BLaER1 (cell line): ENCODE data around the gene CAST.

Source experiments
- H3K27ac ChIP-seq: shearing (Covaris generic); formaldehyde crosslinking; 2 replicates; pipeline ENCODE4 v1.8.1; 2022
- H3K27me3 ChIP-seq: shearing (Covaris generic); formaldehyde crosslinking; 2 replicates; pipeline ENCODE4 v1.8.1; 2022
- H3K36me3 ChIP-seq: shearing (Covaris generic); formaldehyde crosslinking; 2 replicates; pipeline ENCODE4 v1.8.1; 2022
- H3K4me1 ChIP-seq: shearing (Covaris generic); formaldehyde crosslinking; 2 replicates; pipeline ENCODE4 v1.8.1; 2022
- H3K4me2 ChIP-seq: shearing (Covaris generic); formaldehyde crosslinking; 2 replicates; pipeline ENCODE4 v1.8.1; 2022
- H3K4me3 ChIP-seq: shearing (Covaris generic); formaldehyde crosslinking; 2 replicates; pipeline ENCODE4 v1.8.1; 2022
- H3K9ac ChIP-seq: shearing (Covaris generic); formaldehyde crosslinking; 2 replicates; pipeline ENCODE4 v1.8.1; 2022
- H3K9me3 ChIP-seq: shearing (Covaris generic); formaldehyde crosslinking; 2 replicates; pipeline ENCODE4 v1.8.1; 2022
- H4K20me1 ChIP-seq: shearing (Covaris generic); formaldehyde crosslinking; 2 replicates; pipeline ENCODE4 v1.8.1; 2022
- Cebpa-rat ChIP-seq: shearing (Covaris generic); IDR thresholded peaks from 2 replicates; pipeline ENCODE4 v1.8.1; 2022

Gene CAST

DNA sequence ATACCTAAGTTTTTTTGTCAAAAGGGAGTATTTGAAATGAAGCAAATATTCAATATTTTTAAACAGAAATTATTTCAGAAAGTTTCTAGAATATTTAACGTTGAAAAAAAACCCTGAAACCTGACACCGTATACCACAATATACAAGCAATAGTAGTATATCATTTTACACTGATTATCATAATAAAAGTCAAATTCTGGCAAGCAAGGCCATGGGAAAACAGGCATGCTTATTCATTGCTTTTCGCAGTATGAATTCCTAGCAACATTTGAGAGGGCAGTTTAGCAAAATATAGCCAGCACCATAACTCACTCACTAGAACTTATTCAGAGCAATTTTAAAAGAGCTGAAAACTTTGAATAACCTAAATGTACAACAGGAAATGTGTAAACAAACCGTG, 99.4 kb downstream of the CAST start:
- Histone ChIP-seq H3K4me2 (no peak overlapping the region), H4K20me1 (peaks cover 6% of the 10 kb centered on the region; the same call in 1 of the 2 replicates), H3K27me3 (no peaks in the 10 kb centered on the region), H3K27ac (no peak overlapping the region), H3K36me3 (peaks cover 55% of the 10 kb centered on the region), H3K9me3 (no peaks in the 10 kb centered on the region), H3K9ac (no peak overlapping the region), H3K4me3 (no peak overlapping the region), H3K4me1 (no peaks in the 10 kb centered on the region)
- TF ChIP-seq Cebpa-rat, result no peak

DNA sequence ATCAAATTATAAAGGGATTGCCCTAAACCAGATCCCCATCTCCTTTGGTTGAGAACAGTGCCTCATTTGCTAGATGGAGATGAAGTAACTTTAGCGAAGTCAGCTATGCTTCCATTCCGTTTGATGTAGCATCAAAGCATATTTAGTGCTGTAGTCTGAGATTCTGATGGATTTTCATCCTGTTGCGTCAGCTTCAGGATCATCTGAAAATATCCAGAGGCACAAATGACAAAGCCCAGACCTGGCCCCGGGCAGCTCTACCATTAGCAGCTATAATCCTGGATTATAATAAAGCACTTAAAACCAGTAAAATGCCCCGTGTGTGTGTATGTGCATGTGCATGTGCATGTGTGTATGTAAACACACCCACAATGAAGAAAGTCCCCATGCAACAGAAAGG, 100.8 kb downstream of the CAST start:
- H3K4me3 ChIP-seq, result no peak overlapping the region
- no peak overlapping the region for H3K9ac ChIP-seq
- no peak overlapping the region for H3K27ac ChIP-seq
- no peaks in the 10 kb centered on the region for H3K9me3 ChIP-seq
- peaks cover 55% of the 10 kb centered on the region for H3K36me3 ChIP-seq
- TF ChIP-seq Cebpa-rat, result no peak
- no peak overlapping the region for H3K4me2 ChIP-seq
- peaks cover 6% of the 10 kb centered on the region; the same call in 1 of the 2 replicates for H4K20me1 ChIP-seq
- H3K4me1 ChIP-seq, result no peaks in the 10 kb centered on the region
- no peaks in the 10 kb centered on the region for H3K27me3 ChIP-seq

DNA sequence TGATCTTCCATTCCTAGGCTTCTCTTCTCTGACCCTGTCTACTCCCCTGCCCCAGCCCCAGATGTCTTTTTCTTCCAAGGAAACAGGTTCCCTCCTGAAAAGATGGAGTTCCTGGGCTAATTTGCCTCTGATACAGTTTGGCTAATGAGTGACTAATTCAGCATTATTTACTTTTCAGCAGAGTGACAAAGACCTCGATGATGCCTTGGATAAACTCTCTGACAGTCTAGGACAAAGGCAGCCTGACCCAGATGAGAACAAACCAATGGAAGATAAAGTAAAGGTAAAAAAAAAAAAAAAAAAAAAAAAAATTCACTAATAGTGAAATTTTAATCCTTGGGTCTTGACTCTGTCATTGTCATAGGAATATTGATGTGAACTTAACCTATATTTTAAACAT, 102.9 kb downstream of the CAST start:
- Histone ChIP-seq H3K27me3 (no peaks in the 10 kb centered on the region), H4K20me1 (peaks cover 6% of the 10 kb centered on the region; the same call in 1 of the 2 replicates), H3K4me2 (no peak overlapping the region), H3K9ac (no peak overlapping the region), H3K36me3 (peaks cover 73% of the 10 kb centered on the region), H3K4me3 (no peak overlapping the region), H3K4me1 (no peaks in the 10 kb centered on the region), H3K9me3 (no peaks in the 10 kb centered on the region), H3K27ac (no peak overlapping the region)
- TF ChIP-seq Cebpa-rat, result no peak

DNA sequence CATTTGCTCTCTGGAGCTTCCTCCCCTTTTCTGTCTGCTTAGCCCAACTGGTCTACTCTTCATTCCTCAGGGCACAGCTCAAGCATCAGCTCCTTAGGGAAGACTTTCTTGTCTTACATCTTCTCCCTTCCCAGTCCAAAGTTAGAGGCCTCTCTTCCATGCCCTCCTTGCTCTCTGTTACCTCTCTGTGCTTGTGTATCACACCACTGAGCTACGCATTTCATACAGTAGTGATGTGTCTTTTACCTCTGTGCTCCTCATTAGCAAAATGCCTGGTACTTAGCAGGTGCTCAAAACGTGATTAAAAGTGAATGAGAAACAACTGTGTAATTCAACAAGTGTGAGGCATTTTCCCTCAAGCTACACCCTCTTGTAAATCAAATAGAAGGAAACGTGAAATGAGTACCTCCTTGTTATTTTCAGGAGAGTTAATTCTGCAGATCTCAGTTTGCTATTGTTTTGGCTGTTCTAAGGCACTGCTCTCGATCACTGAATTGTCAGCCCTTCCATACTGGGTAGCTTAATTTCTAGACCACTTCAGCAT, 106.6 kb downstream of the CAST start:
- no peak overlapping the region for H3K9ac ChIP-seq
- H3K9me3 ChIP-seq, result no peaks in the 10 kb centered on the region
- H3K27ac ChIP-seq, result no peak overlapping the region
- H3K27me3 ChIP-seq, result no peaks in the 10 kb centered on the region
- H4K20me1 ChIP-seq, result no peaks in the 10 kb centered on the region
- no peaks in the 10 kb centered on the region for H3K4me1 ChIP-seq
- TF ChIP-seq Cebpa-rat, result no peak
- H3K4me3 ChIP-seq, result no peak overlapping the region
- no peak overlapping the region for H3K4me2 ChIP-seq
- peaks cover 96% of the 10 kb centered on the region for H3K36me3 ChIP-seq

DNA sequence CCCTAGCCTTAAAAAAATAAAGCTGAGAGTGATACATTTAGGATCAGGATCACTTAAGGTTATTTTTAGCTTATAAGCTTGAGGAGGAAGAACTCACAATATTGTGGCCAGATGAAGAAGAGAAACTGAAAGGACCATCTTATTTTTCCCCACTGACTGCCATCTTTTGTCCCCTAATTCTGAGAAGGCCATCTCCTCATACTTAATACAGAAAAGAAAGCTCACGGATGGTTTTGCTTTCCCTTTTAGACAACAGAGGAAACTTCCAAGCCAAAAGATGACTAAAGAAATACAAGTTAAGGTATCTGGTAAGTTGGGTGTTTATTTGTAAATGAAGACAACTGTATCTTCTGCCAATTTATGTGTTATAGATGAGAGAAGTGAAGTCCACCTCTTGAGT, 109.2 kb downstream of the CAST start:
- Histone ChIP-seq H3K9me3 (no peaks in the 10 kb centered on the region), H3K4me1 (no peaks in the 10 kb centered on the region), H3K4me2 (no peak overlapping the region), H3K4me3 (no peak overlapping the region), H3K27ac (no peak overlapping the region), H3K36me3 (peaks cover 96% of the 10 kb centered on the region), H3K27me3 (no peaks in the 10 kb centered on the region), H3K9ac (no peak overlapping the region), H4K20me1 (no peaks in the 10 kb centered on the region)
- TF ChIP-seq Cebpa-rat, result no peak

DNA sequence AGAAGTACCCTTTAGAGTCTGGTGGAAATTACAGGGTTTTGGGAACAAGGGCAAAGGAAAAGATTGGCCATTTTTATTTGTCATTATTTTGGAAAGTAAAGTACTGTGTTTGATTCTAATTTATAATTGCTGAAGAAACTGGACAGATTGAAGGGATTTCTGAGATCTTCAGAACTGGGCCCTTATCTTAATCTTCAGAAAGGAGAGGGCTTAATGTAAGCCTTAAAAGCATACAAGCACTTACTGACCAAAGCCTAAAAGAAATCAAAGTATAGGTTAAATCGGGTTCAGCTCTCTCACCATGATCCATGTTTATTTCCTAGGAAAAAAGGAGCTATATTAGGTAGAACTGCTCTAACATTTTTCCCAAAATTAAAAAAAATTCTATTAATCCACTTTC, 109.9 kb downstream of the CAST start:
- no peak overlapping the region for H3K4me2 ChIP-seq
- no peak overlapping the region for H3K9ac ChIP-seq
- no peaks in the 10 kb centered on the region for H3K27me3 ChIP-seq
- TF ChIP-seq Cebpa-rat, result no peak
- peaks cover 96% of the 10 kb centered on the region for H3K36me3 ChIP-seq
- H3K9me3 ChIP-seq, result no peaks in the 10 kb centered on the region
- no peaks in the 10 kb centered on the region for H3K4me1 ChIP-seq
- H4K20me1 ChIP-seq, result no peaks in the 10 kb centered on the region
- no peak overlapping the region for H3K4me3 ChIP-seq
- H3K27ac ChIP-seq, result no peak overlapping the region

GRCh38 chr5:96772542-96772941, 110.4 kb downstream of the CAST start:
- Histone ChIP-seq H3K27ac (no peak overlapping the region), H4K20me1 (no peaks in the 10 kb centered on the region), H3K27me3 (no peaks in the 10 kb centered on the region), H3K36me3 (peaks cover 96% of the 10 kb centered on the region), H3K9ac (no peak overlapping the region), H3K4me1 (no peaks in the 10 kb centered on the region), H3K4me3 (no peak overlapping the region), H3K9me3 (no peaks in the 10 kb centered on the region), H3K4me2 (no peak overlapping the region)
- TF ChIP-seq Cebpa-rat, result no peak

DNA sequence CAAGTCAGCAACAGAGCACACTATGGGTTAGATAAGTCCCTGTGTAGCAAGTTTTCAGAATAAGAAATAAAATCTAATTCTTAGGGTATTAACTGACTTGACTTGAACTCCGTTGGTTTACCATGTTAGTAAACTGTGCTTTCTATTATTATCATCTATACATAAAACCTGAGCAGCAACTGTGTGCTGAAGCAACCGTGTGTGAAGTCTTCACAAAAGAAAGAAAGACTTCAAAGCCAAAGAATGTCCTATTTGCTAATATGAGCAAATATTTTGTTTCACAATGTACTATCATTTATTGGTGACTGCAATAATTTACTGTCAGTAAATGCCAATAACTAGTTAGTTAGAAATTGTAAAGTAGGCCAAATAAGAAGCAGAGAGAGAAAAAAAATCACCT, 112.9 kb downstream of the CAST start:
- Histone ChIP-seq H3K4me2 (no peak overlapping the region), H3K9ac (no peak overlapping the region), H4K20me1 (no peaks in the 10 kb centered on the region), H3K36me3 (peaks cover 96% of the 10 kb centered on the region), H3K4me3 (no peak overlapping the region), H3K4me1 (no peaks in the 10 kb centered on the region), H3K27ac (no peak overlapping the region), H3K27me3 (no peaks in the 10 kb centered on the region), H3K9me3 (no peaks in the 10 kb centered on the region)
- TF ChIP-seq Cebpa-rat, result no peak

DNA sequence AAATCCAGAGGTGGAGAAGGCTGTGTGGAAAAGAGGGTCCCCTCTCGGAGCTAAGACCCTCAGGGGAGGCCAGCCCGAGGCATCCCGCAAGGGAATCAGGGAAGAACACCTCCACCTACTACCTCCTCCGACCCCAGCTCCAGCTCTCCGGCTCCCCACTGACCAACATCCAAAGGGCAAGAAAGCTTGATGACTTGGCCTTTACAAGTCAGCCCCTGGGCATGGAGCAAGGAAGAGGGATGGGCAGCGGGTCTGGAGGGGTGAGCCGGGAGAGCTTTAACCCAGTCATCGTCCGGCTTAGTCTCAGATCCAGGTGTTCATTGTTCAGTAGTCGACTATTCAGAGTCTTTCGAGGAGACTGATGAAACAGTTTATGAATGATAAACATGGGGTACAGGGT, 113.5 kb downstream of the CAST start:
- Histone ChIP-seq H3K4me3 (no peak overlapping the region), H3K36me3 (peaks cover 96% of the 10 kb centered on the region), H3K27me3 (no peaks in the 10 kb centered on the region), H3K4me2 (no peak overlapping the region), H3K27ac (no peak overlapping the region), H3K9ac (no peak overlapping the region), H3K9me3 (no peaks in the 10 kb centered on the region), H3K4me1 (no peaks in the 10 kb centered on the region), H4K20me1 (no peaks in the 10 kb centered on the region)
- no peak for TF ChIP-seq Cebpa-rat

DNA sequence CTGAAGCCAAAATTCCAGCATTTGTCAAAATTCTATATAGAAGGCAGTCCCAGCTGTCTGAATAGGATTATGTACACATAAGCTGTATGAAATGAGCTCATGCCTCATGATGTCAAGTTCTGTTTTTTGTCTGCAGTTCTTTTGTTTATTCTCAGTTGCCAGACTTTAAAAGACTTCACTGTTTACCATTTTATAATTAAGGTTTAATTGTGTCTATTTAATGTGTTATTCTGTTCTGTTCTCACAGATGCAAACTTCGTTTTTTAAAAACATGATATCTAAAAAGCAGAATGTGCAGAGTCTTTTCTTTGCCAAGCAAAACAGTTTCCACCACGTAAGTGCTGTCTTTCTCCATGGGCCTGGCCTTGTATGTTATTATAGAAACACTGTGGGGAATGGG, 114.4 kb downstream of the CAST start:
- H3K4me1 ChIP-seq, result no peaks in the 10 kb centered on the region
- H3K9me3 ChIP-seq, result no peaks in the 10 kb centered on the region
- H3K27ac ChIP-seq, result no peak overlapping the region
- no peak overlapping the region for H3K4me3 ChIP-seq
- peaks cover 96% of the 10 kb centered on the region for H3K36me3 ChIP-seq
- no peaks in the 10 kb centered on the region for H3K27me3 ChIP-seq
- H3K4me2 ChIP-seq, result no peak overlapping the region
- H4K20me1 ChIP-seq, result no peaks in the 10 kb centered on the region
- no peak for TF ChIP-seq Cebpa-rat
- no peak overlapping the region for H3K9ac ChIP-seq

DNA sequence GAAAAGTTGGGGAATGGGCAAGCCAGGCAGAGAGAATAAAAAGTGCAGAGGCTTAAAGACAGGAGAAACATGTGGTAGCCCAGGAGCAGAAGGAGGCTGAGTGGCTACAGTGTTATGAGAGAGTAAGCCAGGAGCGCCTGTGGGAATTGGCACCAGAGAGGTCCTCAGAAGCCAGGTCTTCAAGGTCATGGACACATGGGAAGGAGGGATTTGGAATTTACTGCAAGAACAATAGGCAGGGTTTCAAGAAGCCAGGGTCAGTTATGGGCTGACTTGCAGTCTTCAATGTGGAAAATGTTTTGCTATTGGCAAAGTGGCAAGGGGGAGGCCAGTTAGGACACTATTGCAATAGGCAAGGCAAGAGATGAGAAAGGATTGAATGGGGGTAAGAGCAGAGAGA, 116.2 kb downstream of the CAST start:
- H3K4me3 ChIP-seq, result no peak overlapping the region
- H3K4me1 ChIP-seq, result no peaks in the 10 kb centered on the region
- H3K4me2 ChIP-seq, result no peak overlapping the region
- no peaks in the 10 kb centered on the region for H3K27me3 ChIP-seq
- no peaks in the 10 kb centered on the region for H3K9me3 ChIP-seq
- no peaks in the 10 kb centered on the region for H4K20me1 ChIP-seq
- peaks cover 94% of the 10 kb centered on the region for H3K36me3 ChIP-seq
- H3K27ac ChIP-seq, result no peak overlapping the region
- no peak for TF ChIP-seq Cebpa-rat
- no peak overlapping the region for H3K9ac ChIP-seq
